ENCODE data around the gene FRMPD4.
"Not testable (repeated sequence)": the region's sequence is repeated elsewhere in the genome, so short reads cannot be mapped to it uniquely, and the experiment has no call there.

The FRMPD4 gene

DNA sequence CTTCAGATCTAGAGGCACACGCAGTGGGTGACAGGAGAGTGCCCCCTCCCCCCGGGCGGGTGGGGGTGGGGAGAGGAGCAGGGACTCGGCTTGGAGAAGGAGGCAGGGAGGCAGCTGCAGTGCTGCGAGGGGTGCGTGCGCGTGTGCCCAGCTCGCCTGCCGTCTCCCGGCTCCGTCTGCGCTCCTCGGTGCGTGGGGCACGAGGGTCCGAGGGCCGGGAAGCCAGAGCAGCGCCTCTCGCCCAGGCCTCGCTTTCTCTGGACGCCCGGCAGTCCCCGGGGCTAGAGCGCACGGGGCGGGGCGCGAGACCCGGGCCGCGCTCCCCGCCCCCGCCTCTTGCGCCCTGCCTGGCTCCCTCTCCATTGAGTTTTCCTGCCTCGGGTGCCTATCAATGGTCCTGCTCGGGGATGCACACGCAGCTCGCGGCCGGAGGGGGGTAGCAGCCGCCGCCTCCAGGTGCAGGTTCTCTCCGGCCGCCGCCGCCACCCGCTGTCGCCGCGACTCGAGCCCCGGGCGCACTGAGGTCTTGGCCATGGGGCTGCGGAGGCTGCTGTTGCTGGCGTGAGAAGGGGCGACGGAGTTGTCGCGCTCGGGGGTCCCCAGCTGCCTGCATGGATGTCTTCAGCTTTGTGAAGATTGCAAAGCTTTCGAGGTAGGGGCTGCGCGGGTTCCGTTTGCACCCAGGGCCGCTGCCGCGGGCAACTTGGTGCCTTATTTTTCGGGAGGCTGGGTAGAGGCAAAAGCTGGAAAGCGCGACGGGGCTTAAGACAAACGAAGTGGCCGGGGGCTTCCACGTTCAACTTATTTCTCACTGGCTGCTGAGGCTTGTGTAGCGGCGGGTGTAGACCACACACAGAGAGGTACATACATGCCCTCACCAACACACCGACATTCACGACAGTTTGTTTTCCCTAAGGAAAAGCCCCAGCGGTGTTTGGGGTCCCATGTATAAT, at the start of gene FRMPD4:
FRMPD4 (plus strand) TSS at position 113 of the 953 bp plus-strand sequence; CDS start at position 612, 499 bp downstream.
- DNase-seq, result peak; percentile 44

DNA sequence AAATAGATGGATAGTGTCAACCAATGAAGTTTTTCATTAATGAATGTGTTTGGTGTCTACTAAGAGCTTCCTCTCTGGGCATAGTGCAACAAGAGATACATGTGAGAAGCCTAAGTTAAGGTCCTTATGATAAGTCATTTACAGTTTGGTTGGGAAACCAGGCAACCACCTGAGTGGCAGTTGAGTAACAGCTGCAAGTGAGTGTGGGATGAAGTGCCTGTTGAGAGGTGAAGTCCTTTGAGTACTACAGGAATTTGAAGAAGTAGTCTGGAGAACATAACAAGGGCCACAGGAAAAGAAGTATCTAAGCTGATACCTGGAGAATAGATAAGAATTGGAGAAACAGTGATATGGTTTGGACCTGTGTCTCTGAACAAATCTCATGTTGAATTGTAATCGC, 48.5 kb upstream of the FRMPD4 start:
- no peak for DNase-seq

DNA sequence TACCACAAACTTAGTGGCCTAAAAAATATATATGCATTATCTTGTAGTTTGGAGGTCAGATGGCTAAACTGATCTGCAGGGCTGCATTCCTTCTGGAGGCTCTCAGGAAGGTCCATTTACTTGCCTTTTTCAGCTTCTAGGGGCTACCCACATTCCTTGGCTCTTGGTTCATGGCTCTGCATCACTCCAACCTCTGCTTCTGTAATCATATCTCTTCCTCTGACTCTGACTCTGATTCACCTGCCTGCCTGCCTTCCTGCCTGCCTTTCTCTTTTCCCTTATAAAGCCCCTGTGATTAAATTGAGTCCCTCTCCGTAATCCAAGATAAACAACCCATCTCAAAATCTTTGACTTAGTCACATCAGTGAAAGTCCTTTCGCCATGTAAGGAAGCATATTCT, 25.0 kb upstream of the FRMPD4 start:
- DNase-seq, result no peak

DNA sequence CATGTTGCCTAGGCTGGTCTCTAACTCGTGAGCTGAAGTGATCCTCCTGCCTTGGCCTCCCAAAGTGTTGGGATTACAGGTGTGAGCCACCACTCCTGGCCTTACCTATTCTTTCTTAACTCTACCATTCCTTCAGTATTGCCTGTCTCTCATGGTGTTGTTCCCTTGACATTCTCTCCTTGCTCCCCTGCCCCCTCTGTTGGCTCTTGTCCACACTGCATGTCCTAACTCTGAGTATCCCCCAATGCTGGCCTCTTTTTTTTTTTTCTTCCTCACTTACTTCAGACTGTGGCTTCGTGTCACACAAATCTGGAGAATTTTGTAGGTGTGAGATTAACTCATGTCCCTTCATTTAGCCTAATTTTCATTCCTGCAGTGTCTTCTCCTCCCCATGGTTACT, 22.9 kb upstream of the FRMPD4 start:
- DNase-seq, result no peak

DNA sequence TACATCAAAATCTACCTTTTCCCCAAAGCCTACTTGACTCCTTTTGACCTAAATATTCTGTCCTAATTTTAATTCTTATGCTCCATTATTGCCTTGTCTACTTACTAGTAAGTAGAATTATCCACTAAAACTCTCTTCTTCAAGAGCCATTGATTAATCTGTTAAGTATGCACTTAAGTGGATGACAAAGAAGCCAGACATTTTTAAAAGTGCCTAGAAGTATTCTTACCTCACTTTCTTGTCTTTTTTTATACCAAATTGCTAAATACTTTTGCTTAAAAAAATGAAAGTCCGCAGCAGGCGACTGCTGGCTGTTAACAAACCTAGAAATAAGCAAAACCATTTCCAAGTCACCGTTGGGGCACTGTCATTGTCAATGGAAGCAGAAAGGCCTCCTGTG, 20.1 kb upstream of the FRMPD4 start:
- DNase-seq, result no peak

DNA sequence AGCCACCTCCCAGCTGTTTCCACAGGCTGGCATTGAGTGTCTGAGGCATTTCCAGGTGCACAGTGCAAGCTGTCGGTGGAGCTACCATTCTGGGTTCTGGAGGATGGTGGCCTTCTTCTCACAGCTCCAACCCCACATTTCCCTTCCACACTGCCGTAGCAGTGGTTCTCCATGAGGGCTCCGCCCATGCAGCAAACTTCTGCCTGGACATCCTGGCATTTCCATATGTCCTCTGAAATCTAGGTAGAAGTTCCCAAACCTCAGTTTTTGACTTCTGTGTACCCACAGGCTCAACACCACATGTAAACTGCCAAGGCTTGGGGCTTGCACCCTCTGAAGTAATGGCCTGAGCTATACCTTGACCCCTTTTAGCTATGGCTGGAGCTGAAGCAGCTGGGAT, 10.3 kb upstream of the FRMPD4 start:
- DNase-seq, result no peak

DNA sequence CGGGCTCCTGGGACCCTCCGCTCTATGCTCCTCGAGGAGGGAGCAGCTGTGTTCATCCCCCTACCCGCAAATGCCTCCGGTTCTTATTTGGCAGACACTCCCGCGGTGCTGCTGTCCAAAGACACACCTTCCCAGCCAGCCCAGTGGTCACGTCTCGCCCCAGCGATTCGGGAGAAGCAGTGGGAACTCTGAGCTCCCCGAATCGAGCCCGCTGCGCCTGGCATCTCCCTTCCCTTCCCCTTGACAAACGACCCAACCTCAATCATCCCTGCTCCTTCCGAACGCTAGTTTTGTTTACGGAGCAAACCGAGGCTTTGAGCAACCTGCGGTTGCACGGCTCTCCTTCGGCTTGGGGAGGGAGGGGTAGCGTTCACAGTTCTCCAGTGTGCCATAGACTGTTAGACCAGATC, 317 bp upstream of the FRMPD4 start:
- peak; percentile 41 for DNase-seq

DNA sequence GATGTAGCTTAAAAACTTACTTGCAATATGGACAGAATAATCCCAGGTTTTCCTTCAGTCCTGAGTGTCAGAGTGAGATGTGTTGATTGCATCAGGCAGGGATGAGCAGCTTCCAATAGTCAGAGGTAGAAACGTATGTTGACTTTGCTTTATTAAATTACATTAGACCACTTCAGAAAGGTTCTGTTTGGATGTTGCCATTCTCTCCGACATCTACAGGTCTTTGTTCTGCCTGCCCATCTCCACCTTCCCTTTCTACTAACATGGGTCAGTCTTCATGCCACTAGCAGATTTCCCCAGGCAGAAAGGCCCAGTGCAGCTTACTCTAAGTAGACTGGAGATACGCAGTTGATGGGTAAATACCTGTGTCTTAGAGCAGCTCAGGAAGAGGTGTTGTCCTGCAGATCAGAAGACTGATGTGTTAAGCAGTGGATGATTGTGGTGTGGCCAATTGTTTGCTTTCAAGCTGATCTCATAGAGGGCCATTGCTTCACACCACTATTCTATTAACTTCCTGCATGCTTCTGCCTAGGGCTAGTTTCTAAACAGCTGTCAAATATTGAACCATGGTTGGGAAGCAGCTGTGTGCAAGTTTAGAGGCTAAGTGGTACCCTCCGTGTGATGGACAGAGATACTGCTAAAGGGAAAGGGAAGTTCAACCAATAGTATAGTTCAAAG, 1.8 kb downstream of the FRMPD4 start:
- DNase-seq, result no peak

DNA sequence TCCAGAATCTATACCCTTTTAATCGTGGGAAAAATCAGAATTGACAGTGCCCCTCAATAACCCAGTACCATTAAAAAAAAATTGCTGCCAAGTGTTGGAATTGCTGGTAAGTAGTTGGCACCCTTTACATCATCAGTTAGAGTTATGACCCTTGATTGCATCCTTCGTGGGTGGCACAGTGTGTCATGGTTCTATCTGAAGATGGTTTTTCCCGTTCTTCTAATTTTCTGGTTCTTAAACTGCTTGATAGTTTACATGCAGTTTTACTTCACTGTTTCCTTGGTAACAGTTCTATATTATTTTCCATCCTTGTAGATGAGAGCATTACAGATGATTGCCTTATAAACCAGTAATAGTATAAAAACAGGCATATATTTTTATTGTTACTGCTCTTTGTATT, 3.2 kb downstream of the FRMPD4 start:
- DNase-seq, result no peak

DNA sequence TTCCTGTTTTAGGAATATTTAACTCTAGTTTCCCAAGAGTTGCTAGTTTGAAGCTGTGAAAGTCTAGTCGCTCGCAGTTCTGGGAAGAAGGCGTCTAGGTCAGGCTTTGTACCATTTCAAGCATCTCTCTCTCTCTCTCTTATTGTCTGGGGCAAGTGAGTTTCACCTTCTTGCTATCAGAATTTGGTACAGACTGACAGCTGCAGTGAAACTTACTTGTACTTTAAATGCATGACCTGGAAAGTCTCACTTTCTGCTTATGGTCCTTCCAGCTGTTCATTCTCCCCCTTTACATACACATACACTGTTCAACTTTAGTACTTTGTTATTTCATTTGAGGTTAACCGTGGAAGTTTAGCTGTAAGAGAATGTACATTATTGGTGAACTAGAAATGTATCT, 4.4 kb downstream of the FRMPD4 start:
- no peak for DNase-seq

DNA sequence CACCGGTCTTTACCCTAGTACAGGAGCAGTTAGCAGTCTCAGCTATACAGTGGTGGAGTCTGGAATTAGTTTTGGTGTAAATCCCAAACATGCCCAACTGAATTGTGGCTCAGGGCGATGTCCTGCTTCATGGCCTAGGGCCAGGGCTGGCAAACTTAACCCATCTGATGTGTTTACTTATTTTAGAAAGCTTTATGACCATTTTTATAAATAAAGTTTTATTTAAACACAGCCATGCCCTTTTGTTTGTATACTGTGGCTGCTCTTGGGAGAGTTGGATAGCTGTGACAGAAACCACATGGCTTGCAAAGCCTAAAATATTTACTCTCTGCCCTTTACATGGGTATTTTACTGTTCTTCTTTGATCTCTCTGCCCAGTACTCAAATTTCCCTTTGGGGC, 7.1 kb downstream of the FRMPD4 start:
- DNase-seq, result no peak

DNA sequence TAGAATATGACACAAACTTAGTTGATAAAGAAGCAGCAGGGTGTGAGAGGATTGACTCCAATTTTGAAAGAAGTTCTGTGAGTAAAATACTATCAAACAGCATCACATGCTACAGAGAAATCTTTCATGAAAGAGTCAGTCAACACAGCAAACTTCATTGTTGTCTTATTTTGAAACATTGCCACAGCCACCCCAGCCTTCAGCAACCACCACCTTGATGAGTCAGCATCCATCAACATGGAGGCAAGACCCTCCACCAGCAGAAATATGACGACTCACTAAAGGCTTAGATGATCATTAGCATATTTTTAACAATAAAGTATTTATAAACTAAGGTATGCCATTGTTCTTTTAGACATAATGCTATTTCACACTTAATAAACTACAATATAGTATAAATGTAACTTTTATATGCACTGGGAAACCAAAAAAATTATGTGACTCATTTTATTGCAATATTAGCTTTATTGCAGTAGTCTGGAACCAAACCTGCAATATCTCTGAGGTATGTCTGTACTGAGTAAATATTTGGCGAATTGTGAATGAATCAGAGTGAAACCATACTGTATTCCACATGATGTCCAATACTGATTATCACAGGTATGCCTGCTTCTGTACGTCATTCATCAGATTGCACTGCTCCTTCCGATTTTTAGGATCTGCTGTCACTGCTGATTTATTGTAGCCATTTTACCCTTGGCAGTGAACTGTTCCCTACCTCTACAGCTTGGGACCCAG, 11.6 kb downstream of the FRMPD4 start:
- DNase-seq, result no peak

DNA sequence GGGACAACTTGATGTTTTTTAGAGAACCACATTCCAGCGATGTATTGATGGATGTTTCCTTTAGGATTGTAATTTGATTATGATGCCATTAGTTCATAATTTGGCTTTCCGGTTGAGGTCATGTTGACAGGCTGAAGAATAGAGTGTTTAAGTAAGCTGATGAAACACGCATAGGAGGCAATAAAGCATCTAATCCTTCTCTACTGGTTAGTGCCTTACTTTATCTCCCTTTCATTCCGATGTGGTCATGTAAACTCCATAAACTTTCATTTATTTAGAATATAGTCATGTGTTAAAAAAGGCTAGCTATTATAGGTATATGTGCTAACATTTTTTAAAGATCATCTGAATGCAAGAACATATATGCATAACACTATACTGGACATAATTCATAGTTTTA, 15.0 kb downstream of the FRMPD4 start:
- DNase-seq, result no peak

DNA sequence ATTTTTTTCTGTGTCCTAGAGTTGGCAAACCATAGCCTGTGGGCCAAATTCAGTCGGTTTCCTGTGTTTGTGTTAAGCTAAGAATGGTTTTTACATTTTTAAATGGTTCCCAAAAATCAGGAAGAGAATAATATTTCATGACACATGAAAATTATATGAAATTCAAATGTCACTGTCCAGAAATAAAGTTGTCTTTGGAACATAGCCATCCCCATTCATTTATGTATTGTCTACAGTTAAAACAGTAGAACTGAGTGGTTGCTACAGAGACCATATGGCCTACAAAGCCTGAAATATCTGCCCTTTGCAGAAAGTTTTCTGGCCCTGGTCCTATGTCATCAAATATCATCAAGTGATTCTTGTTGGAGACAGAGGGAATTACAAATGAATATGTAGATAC, 15.5 kb downstream of the FRMPD4 start:
- no peak for DNase-seq

DNA sequence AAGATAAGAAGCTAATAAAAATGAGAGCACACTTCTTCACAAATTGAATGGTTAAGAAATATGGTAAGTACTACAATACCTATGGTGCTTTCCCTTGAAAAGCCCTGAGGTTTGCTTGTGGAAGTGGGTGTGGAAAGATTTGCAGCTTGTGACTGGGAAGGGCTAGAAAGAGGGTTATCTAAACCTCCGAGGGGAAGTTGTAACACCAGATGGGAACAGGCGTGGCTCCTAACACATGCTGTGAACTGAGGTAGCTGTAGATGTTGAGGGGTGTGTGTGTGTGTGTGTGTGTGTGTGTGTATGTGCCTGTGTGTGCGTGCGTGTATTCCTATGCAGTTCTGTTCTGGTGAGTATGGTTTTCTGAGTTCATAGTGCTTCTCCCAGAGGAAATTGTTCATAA, 21.5 kb downstream of the FRMPD4 start:
- no peak for DNase-seq

DNA sequence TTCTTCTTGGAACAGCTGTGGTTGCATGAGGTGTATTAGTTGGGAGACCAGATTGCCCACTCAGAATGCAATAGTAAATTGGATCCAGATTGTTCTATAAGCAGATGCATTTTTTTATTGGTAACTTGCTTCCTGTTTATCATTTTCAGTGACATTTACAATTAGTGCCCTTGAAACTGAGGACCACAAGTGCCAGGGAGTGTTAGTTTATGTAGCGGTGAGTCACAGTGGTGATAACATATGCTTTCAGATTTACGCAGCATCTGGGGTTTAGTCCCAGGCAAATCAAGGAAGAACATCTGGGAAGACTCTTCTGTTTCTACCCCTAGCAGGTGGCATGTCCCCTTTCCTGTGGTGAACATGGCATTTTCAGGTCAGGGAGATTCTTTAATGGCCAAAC, 24.1 kb downstream of the FRMPD4 start:
- no peak for DNase-seq

DNA sequence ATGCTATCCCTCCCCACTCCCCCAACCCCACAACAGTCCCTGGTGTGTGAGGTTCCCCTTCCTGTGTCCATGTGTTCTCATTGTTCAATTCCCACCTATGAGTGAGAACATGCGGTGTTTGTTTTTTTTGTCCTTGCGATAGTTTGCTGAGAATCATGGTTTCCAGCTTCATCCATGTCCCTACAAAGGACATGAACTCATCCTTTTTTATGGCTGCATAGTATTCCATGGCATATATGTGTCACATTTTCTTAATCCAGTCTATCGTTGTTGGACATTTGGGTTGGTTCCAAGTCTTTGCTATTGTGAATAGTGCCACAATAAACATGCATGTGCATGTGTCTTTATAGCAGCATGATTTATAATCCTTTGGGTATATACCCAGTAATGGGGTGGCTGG, 25.9 kb downstream of the FRMPD4 start:
- not testable (repeated sequence) for DNase-seq

DNA sequence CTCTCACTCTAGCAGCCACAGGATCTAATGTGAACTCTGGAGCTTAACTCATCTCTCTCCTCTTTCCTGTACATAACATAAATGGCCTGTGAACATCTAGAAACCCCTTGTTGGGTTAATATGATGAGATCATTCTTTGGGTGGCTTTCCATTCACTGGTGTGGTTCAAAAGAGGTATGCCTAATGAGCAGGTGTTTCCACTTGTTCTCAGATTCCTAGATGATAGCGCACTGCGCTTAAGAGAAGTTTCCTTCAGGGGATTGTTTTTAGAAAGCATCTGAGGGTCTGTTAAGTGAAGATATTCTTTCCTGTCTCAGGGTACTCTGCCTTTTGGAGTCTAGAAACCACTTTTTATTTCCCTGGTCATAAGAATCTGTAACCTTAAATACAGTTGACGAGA, 32.5 kb downstream of the FRMPD4 start:
- no peak for DNase-seq

DNA sequence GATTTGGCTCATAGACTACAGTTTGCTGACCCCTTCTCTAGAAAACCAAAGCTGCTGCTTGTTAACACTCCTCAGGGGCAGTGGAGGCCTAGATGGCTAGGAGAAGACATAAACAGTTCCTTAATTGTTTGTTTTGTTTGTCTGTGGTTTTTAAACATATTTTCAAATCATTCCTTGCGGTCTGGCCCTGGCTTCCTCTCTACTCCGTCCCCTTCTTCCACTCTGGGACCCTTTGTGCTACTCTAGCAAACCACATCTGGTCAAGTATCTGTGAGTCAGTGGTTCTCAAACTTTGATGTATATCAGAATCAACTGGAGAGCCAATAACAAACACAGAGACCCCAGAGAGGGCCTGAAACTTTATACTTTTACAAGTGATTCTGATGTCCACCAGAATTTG, 36.1 kb downstream of the FRMPD4 start:
- DNase-seq, result no peak

DNA sequence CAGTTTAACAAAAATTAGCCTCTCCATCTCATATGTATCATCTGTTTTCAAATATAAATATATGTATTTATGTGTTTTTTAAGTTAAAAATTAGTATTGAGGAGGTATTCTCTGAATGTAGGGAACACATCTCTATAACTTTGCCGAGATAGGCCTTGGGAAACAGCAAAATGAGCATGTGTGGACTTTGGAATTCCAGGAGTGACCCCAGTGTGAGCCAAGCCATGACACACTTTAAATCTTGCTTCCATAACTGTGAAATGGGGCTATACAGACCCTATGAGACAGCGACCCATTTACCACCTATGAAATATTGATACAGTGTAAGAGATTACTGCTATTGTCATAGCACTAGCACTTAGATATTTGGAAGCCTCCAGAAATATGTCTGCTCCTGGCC, 58.8 kb downstream of the FRMPD4 start:
- DNase-seq, result no peak

DNA sequence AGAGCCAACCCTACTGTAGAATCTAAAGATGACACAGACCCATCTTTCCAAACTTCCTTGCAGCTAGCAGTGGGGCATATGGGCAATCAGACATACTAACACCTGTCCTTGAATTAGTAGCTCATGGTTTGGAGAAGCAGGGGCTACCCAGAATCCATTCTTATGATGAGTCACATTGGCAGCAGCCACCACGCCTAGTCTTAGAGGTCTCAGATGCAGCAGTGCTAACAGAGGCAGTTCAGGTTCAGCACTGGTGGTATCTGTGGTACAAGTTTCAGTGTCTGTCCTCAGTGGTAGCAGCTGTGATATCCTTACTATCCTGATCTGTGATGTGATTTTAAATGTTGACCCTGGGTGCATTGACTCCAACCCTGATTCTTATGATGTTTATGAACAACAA, 68.1 kb downstream of the FRMPD4 start:
- no peak for DNase-seq

DNA sequence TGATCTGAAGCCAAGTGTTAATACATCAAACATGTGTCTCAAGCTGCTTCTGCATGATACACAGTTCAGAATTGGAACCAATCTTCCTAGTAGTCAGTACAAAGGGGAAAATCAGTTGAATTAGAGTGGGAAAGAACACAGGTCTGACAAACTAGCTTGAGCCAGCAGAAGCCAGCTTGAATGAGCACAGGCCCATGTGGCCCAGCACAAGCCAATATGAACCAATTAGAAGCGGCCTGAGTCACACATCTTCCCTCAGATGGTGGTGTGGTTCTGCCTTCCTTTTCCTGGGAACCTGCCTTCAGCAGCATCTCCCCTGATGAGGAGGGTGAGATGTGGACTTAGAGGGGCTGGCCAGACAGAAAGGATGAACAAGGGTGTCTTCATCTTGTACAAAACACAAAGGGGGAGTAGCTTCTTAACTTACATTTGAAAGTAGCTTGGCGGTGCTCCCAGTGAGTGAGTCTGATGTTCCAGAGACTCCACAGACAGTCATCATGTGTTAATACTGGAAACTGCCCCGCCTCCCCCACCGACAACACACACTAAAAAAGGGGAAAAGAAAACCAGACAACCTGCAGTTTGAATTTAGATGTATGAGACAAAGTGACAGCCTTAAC, 72.0 kb downstream of the FRMPD4 start:
- peak; percentile 49 for DNase-seq

DNA sequence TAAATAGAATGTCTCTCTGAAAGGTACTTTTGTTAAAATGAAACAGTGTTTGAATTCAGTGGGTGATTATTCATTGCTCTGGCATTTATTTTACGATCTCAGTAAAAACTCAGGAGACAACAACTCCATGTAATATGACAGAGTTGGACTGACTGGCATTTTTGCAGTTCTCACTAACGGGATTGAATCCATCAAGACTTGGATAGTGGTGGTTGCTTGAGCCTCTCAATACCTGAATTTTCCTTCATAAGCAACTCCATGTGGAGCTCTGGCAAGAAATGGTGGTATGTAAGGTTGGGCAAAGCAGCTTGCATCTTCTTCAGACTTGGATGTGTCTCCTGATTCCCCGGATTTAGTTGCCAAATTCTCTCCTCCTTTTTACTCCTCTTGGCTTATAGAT, 72.7 kb downstream of the FRMPD4 start:
- DNase-seq, result no peak
